OCI-LY1 (cell line): ENCODE results near the gene DPP6.
"Not testable (repeated sequence)": the region's sequence is repeated elsewhere in the genome, so short reads cannot be mapped to it uniquely, and the experiment has no call there.

Source experiments
- EZH2 ChIP-seq: fragments of 200-600 bp; sonication (generic), shearing (Covaris generic); IDR thresholded peaks from 2 replicates; pipeline ENCODE4 v1.8.0; 2017; ENCODE audit warnings: borderline replicate concordance, mixed run types, mild to moderate bottlenecking, antibody characterized with exemption, low read length, moderate library complexity, mixed read lengths
- TF ChIP-seq, protein P1 (sequence below): fragments of 200-600 bp; sonication (generic), shearing (Covaris generic); IDR thresholded peaks from 2 replicates; pipeline ENCODE4 v1.5.1; 2017; ENCODE audit warnings: mild to moderate bottlenecking, antibody characterized with exemption, low read length, moderate library complexity, mixed read lengths

DNA sequence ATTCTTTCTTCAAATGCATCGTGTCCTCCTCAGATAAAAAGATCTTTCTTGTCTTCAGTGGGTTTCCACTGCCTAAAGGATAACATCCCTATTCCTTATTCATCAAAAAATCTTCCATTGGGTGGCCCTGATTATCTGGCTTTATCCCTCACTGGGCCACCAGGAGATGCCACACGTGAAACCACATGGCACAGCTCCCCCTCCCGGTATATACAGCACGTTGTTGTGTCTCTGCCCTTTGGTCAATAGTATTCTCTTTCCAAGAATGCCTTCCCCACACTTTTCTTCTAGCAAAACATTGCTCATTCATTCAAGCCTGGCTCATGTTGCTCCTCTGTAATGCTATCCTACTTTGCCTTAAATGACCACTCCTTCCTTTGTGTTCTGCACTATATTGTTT is 80.4 kb downstream of the DPP6 start:
- TF ChIP-seq EZH2 = not testable (repeated sequence)
- TF ChIP-seq, protein P1, sequence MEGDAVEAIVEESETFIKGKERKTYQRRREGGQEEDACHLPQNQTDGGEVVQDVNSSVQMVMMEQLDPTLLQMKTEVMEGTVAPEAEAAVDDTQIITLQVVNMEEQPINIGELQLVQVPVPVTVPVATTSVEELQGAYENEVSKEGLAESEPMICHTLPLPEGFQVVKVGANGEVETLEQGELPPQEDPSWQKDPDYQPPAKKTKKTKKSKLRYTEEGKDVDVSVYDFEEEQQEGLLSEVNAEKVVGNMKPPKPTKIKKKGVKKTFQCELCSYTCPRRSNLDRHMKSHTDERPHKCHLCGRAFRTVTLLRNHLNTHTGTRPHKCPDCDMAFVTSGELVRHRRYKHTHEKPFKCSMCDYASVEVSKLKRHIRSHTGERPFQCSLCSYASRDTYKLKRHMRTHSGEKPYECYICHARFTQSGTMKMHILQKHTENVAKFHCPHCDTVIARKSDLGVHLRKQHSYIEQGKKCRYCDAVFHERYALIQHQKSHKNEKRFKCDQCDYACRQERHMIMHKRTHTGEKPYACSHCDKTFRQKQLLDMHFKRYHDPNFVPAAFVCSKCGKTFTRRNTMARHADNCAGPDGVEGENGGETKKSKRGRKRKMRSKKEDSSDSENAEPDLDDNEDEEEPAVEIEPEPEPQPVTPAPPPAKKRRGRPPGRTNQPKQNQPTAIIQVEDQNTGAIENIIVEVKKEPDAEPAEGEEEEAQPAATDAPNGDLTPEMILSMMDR = not testable (repeated sequence)
